Measurements from ENCODE around the gene DGKB.

Gene DGKB

GRCh38 chr7:14195079-14195478, 707.5 kb downstream of the DGKB start:
- ATAC-seq = no peak
- TF ChIP-seq TSHZ2 (CRISPR knock-in tag; IDR thresholded peaks at IDR 0.05) = no peak
- TF ChIP-seq ZFP3 (CRISPR knock-in tag; IDR thresholded peaks at IDR 0.05) = no peak
- no peak for TF ChIP-seq ISL1 (CRISPR knock-in tag; IDR thresholded peaks at IDR 0.05)
- no peak for TF ChIP-seq PPARA (CRISPR knock-in tag; IDR thresholded peaks at IDR 0.05; ENCODE audit: borderline replicate concordance)

- TF ChIP-seq ZNF565 (CRISPR knock-in tag; conservative IDR thresholded peaks at IDR 0.05; ENCODE audit: low read depth) (no peak), CSRNP3 (CRISPR knock-in tag; IDR thresholded peaks at IDR 0.05) (no peak), ZNF8 (CRISPR knock-in tag; IDR thresholded peaks at IDR 0.05) (no peak), PATZ1 (CRISPR knock-in tag; IDR thresholded peaks at IDR 0.05; ENCODE audit: borderline replicate concordance) (no peak), TSHZ2 (CRISPR knock-in tag; IDR thresholded peaks at IDR 0.05) (no peak), ZNF70 (CRISPR knock-in tag; IDR thresholded peaks at IDR 0.05) (no peak), OSR1 (CRISPR knock-in tag; IDR thresholded peaks at IDR 0.05) (no peak), TCF4 (CRISPR knock-in tag; IDR thresholded peaks at IDR 0.05; ENCODE audit: borderline replicate concordance) (no peak), TOX (CRISPR knock-in tag; IDR thresholded peaks at IDR 0.05; ENCODE audit: borderline replicate concordance) (no peak), SNAI2 (CRISPR knock-in tag; IDR thresholded peaks at IDR 0.05) (no peak)
- peak; percentile 68 for ATAC-seq
Observed at GRCh38 chr7:14191686-14192098, 710.9 kb downstream of the DGKB start.

GRCh38 chr7:14184292-14184864, 718.2 kb downstream of the DGKB start:
- TF ChIP-seq ZFP3 (CRISPR knock-in tag; IDR thresholded peaks at IDR 0.05) (no peak), PPARA (CRISPR knock-in tag; IDR thresholded peaks at IDR 0.05; ENCODE audit: borderline replicate concordance) (no peak), OSR1 (CRISPR knock-in tag; IDR thresholded peaks at IDR 0.05) (no peak), ISL1 (CRISPR knock-in tag; IDR thresholded peaks at IDR 0.05) (no peak), CREB5 (CRISPR knock-in tag; IDR thresholded peaks at IDR 0.05; ENCODE audit: low read depth) (no peak), SNAI2 (CRISPR knock-in tag; IDR thresholded peaks at IDR 0.05) (no peak), BACH2 (CRISPR knock-in tag; IDR thresholded peaks at IDR 0.05; ENCODE audit: borderline replicate concordance) (no peak), RARB (CRISPR knock-in tag; IDR thresholded peaks at IDR 0.05) (no peak), CSDC2 (CRISPR knock-in tag; IDR thresholded peaks at IDR 0.05) (no peak), ARNTL (CRISPR knock-in tag; IDR thresholded peaks at IDR 0.05; ENCODE audit: borderline replicate concordance, low read depth) (no peak), POU6F1 (CRISPR knock-in tag; IDR thresholded peaks at IDR 0.05; ENCODE audit: borderline replicate concordance, low read depth) (no peak)
- ATAC-seq = no peak

Data from SK-N-SH treated with all-trans-retinoic acid at 6 μM for 48 hours (cell line).